HepG2 (cell line): ENCODE measurements around the gene KRT17. TPM values are rescaled to one million over a fixed set of nuclear protein-coding genes. Genes with fewer than 3 reads are reported as not detected.

ENCODE experiments used
- ERF ChIP-seq: IDR thresholded peaks from 2 replicates; pipeline ENCODE4 v1.6.1; 2018; ENCODE audit warnings: missing biosample characterization, missing genetic modification reagents
- HOXD1 ChIP-seq: sonication (generic); formaldehyde crosslinking; IDR thresholded peaks from 2 replicates; pipeline ENCODE4 v1.5.0; 2020; ENCODE audit warnings: missing genetic modification reagents
- IRX3 ChIP-seq: sonication (generic); formaldehyde crosslinking; IDR thresholded peaks from 2 replicates; pipeline ENCODE4 v1.8.1; 2023; ENCODE audit warnings: mild to moderate bottlenecking, low read depth, missing genetic modification reagents, borderline replicate concordance
- MIER2 ChIP-seq: IDR thresholded peaks from 2 replicates; pipeline ENCODE4 v1.6.1; 2016; ENCODE audit warnings: missing biosample characterization, missing genetic modification reagents
- MTA3 ChIP-seq: sonication (generic); formaldehyde crosslinking; IDR thresholded peaks from 2 replicates; pipeline ENCODE4 v1.4.0; 2020; ENCODE audit warnings: missing genetic modification reagents
- NCOR1 ChIP-seq: fragments of 200-600 bp; sonication (generic); IDR thresholded peaks from 2 replicates; pipeline ENCODE4 v1.7.0; 2017; ENCODE audit warnings: antibody characterized with exemption, low read length, borderline replicate concordance
- NFKB2 ChIP-seq: sonication (generic); formaldehyde crosslinking; IDR thresholded peaks from 2 replicates; pipeline ENCODE4 v1.4.0; 2020; ENCODE audit warnings: missing genetic modification reagents, borderline replicate concordance
- U2AF2 ChIP-seq: fragments of 200-400 bp; formaldehyde crosslinking; IDR thresholded peaks from 2 replicates; pipeline ENCODE4 v1.6.1; 2017; ENCODE audit warnings: low read depth, mild to moderate bottlenecking, low read length
- ZFP36 ChIP-seq: fragments of 150-350 bp; IDR thresholded peaks from 2 replicates; pipeline ENCODE4 v1.6.1; 2018; ENCODE audit warnings: borderline replicate concordance, low read length, low read depth; ENCODE audit not compliant: partially characterized antibody
- ZNF136 ChIP-seq: sonication (generic); formaldehyde crosslinking; IDR thresholded peaks from 2 replicates; pipeline ENCODE4 v1.8.1; 2022; ENCODE audit warnings: low read depth, mild to moderate bottlenecking, moderate library complexity, missing genetic modification reagents
- ZNF552 ChIP-seq: sonication (generic); formaldehyde crosslinking; IDR thresholded peaks from 2 replicates; pipeline ENCODE4 v1.9.0; 2022; ENCODE audit warnings: missing genetic modification reagents, mild to moderate bottlenecking, borderline replicate concordance
- ZNF605 ChIP-seq: sonication (generic); formaldehyde crosslinking; IDR thresholded peaks from 2 replicates; pipeline ENCODE4 v1.8.0; 2022; ENCODE audit warnings: mild to moderate bottlenecking, missing genetic modification reagents
- polyA plus RNA-seq, 8 experiments: library from polyadenylated mRNA; depleted of rRNA in 3 of 8; stranded (reverse) in 7 of 8; unstranded in 1 of 8; fragments of >200 nt; fragmentation: Illumina TruSeq in 4 of 8; extraction: Trizol in 4 of 8; gene quantifications; 2 replicates each; pipeline versions ENCODE4 v1.2.1 to v1.2.3, GENCODE V29; 2011 to 2016; ENCODE audit warnings: low read depth in 4 of 8, missing spikeins in 1 of 8, mixed read lengths in 1 of 8; ENCODE audit not compliant: insufficient read depth in 1 of 8
- total RNA-seq, 5 experiments: library from RNA; depleted of rRNA; stranded (reverse); fragments of >200 nt; fragmentation: Illumina TruSeq; extraction: Trizol; gene quantifications; 2 replicates each; pipeline ENCODE4 v1.2.3, GENCODE V29; 2016; ENCODE audit warnings: low read depth in 1 of 5
- TF ChIP-seq, protein P1 (sequence below): IDR thresholded peaks from 2 replicates; pipeline ENCODE4 v1.6.1; 2016; ENCODE audit warnings: control low read depth
- TF ChIP-seq, protein P2 (sequence below): fragments of 450-650 bp; IDR thresholded peaks from 2 replicates; pipeline ENCODE4 v1.6.1; 2017; ENCODE audit warnings: mild to moderate bottlenecking
- TF ChIP-seq, protein P3 (sequence below): sonication (generic); formaldehyde crosslinking; IDR thresholded peaks from 2 replicates; pipeline ENCODE4 v1.5.0; 2020; ENCODE audit warnings: mild to moderate bottlenecking, missing genetic modification reagents, moderate library complexity
- TF ChIP-seq, protein P4 (sequence below): sonication (generic); formaldehyde crosslinking; IDR thresholded peaks from 2 replicates; pipeline ENCODE4 v1.4.0; 2020; ENCODE audit warnings: missing genetic modification reagents, borderline replicate concordance
- TF ChIP-seq, protein P5 (sequence below): IDR thresholded peaks from 2 replicates; pipeline ENCODE4 v1.6.1; 2016; ENCODE audit warnings: missing genetic modification reagents, missing compliant biosample characterization

Gene KRT17
- total and polyA plus RNA-seq, 2 of the 13 experiments (the other 11 are each of a cell fraction or from before 2014, with no cell fraction given), result 0.38 to 0.82 TPM

DNA sequence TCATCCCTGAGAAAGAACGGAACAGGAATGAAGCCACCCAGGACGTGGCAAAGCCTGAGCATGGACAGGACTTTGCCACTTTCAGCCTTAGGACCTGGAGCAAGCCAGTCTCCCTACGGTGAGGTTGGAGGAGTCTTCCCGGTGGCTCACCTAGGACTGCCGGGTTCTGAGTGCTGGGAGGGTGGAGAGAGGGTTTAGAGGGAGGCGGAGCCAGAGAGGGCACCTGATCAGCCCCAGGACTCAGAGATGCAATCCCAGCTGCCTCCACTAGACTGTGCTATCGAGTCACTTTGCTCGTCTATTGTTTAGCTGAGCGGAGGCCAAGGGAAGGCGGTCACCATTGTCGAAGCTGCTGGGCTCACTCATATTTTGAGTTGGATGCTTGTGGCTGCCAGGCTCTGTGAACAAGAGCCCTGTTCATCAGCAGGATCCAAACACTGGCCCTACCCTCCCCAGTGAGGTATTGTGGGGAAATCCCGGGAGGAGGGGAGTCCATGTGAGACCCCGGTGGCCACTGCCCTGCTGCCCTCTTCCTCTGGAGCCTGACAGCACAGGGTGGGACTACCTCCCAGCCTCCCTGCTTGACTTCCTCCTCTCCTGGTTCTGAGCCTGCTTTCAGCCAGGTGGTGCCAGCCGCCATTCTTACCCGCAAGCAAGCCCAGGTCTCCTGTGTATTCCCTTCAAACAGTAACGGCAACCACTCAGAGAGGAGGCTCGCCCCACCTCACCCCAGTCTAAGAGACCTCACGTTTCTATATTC, 44.7 kb downstream of the KRT17 start (continued):
- TF ChIP-seq, protein P1, sequence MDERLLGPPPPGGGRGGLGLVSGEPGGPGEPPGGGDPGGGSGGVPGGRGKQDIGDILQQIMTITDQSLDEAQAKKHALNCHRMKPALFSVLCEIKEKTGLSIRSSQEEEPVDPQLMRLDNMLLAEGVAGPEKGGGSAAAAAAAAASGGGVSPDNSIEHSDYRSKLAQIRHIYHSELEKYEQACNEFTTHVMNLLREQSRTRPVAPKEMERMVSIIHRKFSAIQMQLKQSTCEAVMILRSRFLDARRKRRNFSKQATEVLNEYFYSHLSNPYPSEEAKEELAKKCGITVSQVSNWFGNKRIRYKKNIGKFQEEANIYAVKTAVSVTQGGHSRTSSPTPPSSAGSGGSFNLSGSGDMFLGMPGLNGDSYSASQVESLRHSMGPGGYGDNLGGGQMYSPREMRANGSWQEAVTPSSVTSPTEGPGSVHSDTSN, result no peak
- TF ChIP-seq, protein P2, sequence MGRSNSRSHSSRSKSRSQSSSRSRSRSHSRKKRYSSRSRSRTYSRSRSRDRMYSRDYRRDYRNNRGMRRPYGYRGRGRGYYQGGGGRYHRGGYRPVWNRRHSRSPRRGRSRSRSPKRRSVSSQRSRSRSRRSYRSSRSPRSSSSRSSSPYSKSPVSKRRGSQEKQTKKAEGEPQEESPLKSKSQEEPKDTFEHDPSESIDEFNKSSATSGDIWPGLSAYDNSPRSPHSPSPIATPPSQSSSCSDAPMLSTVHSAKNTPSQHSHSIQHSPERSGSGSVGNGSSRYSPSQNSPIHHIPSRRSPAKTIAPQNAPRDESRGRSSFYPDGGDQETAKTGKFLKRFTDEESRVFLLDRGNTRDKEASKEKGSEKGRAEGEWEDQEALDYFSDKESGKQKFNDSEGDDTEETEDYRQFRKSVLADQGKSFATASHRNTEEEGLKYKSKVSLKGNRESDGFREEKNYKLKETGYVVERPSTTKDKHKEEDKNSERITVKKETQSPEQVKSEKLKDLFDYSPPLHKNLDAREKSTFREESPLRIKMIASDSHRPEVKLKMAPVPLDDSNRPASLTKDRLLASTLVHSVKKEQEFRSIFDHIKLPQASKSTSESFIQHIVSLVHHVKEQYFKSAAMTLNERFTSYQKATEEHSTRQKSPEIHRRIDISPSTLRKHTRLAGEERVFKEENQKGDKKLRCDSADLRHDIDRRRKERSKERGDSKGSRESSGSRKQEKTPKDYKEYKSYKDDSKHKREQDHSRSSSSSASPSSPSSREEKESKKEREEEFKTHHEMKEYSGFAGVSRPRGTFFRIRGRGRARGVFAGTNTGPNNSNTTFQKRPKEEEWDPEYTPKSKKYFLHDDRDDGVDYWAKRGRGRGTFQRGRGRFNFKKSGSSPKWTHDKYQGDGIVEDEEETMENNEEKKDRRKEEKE, result no peak
- no peak for TF ChIP-seq ZNF605
- no peak for TF ChIP-seq MTA3 (CRISPR knock-in tag)
- TF ChIP-seq ZNF552 (CRISPR knock-in tag), result no peak
- TF ChIP-seq, protein P3, sequence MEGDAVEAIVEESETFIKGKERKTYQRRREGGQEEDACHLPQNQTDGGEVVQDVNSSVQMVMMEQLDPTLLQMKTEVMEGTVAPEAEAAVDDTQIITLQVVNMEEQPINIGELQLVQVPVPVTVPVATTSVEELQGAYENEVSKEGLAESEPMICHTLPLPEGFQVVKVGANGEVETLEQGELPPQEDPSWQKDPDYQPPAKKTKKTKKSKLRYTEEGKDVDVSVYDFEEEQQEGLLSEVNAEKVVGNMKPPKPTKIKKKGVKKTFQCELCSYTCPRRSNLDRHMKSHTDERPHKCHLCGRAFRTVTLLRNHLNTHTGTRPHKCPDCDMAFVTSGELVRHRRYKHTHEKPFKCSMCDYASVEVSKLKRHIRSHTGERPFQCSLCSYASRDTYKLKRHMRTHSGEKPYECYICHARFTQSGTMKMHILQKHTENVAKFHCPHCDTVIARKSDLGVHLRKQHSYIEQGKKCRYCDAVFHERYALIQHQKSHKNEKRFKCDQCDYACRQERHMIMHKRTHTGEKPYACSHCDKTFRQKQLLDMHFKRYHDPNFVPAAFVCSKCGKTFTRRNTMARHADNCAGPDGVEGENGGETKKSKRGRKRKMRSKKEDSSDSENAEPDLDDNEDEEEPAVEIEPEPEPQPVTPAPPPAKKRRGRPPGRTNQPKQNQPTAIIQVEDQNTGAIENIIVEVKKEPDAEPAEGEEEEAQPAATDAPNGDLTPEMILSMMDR (CRISPR knock-in tag), result peak; percentile 90
- TF ChIP-seq HOXD1 (CRISPR knock-in tag), result no peak
- no peak for TF ChIP-seq U2AF2
- TF ChIP-seq MIER2 (CRISPR knock-in tag), result 0 out of 2 replicates have a peak, but pooled peaks have one; percentile 36
- TF ChIP-seq ERF (CRISPR knock-in tag), result 0 out of 2 replicates have a peak, but pooled peaks have one; percentile 38
- no peak for TF ChIP-seq NCOR1
- TF ChIP-seq NFKB2 (CRISPR knock-in tag), result 0 out of 2 replicates have a peak, but pooled peaks have one; percentile 7
- TF ChIP-seq, protein P4, sequence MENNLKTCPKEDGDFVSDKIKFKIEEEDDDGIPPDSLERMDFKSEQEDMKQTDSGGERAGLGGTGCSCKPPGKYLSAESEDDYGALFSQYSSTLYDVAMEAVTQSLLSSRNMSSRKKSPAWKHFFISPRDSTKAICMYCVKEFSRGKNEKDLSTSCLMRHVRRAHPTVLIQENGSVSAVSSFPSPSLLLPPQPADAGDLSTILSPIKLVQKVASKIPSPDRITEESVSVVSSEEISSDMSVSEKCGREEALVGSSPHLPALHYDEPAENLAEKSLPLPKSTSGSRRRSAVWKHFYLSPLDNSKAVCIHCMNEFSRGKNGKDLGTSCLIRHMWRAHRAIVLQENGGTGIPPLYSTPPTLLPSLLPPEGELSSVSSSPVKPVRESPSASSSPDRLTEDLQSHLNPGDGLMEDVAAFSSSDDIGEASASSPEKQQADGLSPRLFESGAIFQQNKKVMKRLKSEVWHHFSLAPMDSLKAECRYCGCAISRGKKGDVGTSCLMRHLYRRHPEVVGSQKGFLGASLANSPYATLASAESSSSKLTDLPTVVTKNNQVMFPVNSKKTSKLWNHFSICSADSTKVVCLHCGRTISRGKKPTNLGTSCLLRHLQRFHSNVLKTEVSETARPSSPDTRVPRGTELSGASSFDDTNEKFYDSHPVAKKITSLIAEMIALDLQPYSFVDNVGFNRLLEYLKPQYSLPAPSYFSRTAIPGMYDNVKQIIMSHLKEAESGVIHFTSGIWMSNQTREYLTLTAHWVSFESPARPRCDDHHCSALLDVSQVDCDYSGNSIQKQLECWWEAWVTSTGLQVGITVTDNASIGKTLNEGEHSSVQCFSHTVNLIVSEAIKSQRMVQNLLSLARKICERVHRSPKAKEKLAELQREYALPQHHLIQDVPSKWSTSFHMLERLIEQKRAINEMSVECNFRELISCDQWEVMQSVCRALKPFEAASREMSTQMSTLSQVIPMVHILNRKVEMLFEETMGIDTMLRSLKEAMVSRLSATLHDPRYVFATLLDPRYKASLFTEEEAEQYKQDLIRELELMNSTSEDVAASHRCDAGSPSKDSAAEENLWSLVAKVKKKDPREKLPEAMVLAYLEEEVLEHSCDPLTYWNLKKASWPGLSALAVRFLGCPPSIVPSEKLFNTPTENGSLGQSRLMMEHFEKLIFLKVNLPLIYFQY, result no peak
- TF ChIP-seq, protein P5, sequence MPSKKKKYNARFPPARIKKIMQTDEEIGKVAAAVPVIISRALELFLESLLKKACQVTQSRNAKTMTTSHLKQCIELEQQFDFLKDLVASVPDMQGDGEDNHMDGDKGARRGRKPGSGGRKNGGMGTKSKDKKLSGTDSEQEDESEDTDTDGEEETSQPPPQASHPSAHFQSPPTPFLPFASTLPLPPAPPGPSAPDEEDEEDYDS, result no peak
- no peak for TF ChIP-seq ZFP36
- TF ChIP-seq IRX3 (CRISPR knock-in tag), result no peak
- TF ChIP-seq ZNF136 (CRISPR knock-in tag), result 0 out of 2 replicates have a peak, but pooled peaks have one; percentile 27
